Measurements from ENCODE around the gene MRTFA.

- TF ChIP-seq, protein P1, sequence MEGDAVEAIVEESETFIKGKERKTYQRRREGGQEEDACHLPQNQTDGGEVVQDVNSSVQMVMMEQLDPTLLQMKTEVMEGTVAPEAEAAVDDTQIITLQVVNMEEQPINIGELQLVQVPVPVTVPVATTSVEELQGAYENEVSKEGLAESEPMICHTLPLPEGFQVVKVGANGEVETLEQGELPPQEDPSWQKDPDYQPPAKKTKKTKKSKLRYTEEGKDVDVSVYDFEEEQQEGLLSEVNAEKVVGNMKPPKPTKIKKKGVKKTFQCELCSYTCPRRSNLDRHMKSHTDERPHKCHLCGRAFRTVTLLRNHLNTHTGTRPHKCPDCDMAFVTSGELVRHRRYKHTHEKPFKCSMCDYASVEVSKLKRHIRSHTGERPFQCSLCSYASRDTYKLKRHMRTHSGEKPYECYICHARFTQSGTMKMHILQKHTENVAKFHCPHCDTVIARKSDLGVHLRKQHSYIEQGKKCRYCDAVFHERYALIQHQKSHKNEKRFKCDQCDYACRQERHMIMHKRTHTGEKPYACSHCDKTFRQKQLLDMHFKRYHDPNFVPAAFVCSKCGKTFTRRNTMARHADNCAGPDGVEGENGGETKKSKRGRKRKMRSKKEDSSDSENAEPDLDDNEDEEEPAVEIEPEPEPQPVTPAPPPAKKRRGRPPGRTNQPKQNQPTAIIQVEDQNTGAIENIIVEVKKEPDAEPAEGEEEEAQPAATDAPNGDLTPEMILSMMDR (IDR thresholded peaks at IDR 0.05 in 8 of 11, conservative IDR thresholded peaks at IDR 0.05 in 3 of 11), result no peak
- TF ChIP-seq POLR2AphosphoS5 (IDR thresholded peaks at IDR 0.05), result no peak
Measured at GRCh38 chr22:40674274-40674673, 37.8 kb upstream of the MRTFA start.
